Non-pigmented ciliary epithelial cell (primary cell): Measurements from ENCODE around the gene ANOS1.
"Not testable (repeated sequence)": the region's sequence is repeated elsewhere in the genome, so short reads cannot be mapped to it uniquely, and the experiment has no call there.

ENCODE experiments used
- DNase-seq: peaks from one replicate; pipeline ENCODE4 v3.0.0-alpha.2; 2010; ENCODE audit warnings: low read depth

The ANOS1 gene

GRCh38 chrX:8731559-8732395 is at the start of gene ANOS1:
Gene ANOS1, minus strand, starts transcription at chrX:8732137. Its CDS starts 101 bp downstream, at chrX:8732036.
- no peak for DNase-seq

- DNase-seq = no peak
Measured at GRCh38 chrX:8773117-8773516, 41.2 kb upstream of the ANOS1 start.

- DNase-seq = no peak
Measured at GRCh38 chrX:8760021-8760420, 28.1 kb upstream of the ANOS1 start.

- not testable (repeated sequence) for DNase-seq
Measured at GRCh38 chrX:8758706-8759105, 26.8 kb upstream of the ANOS1 start.

- DNase-seq = peak; percentile 46
Measured at GRCh38 chrX:8757609-8758389, 25.9 kb upstream of the ANOS1 start.

- DNase-seq = no peak
Measured at GRCh38 chrX:8755813-8756212, 23.9 kb upstream of the ANOS1 start.

GRCh38 chrX:8755116-8755515 is 23.2 kb upstream of the ANOS1 start:
- no peak for DNase-seq

- DNase-seq = no peak
Measured at GRCh38 chrX:8749697-8750096, 17.8 kb upstream of the ANOS1 start.

- no peak for DNase-seq
Measured at GRCh38 chrX:8748855-8749254, 16.9 kb upstream of the ANOS1 start.

- no peak for DNase-seq
Measured at GRCh38 chrX:8743126-8743732, 11.3 kb upstream of the ANOS1 start.

GRCh38 chrX:8741981-8742380 is 10.0 kb upstream of the ANOS1 start:
- no peak for DNase-seq

GRCh38 chrX:8738588-8739189 is 6.8 kb upstream of the ANOS1 start:
- no peak for DNase-seq

GRCh38 chrX:8737883-8738282 is 5.9 kb upstream of the ANOS1 start:
- DNase-seq = no peak

- DNase-seq = no peak
Measured at GRCh38 chrX:8730812-8731558, 952 bp downstream of the ANOS1 start.

GRCh38 chrX:8729811-8730210 is 2.1 kb downstream of the ANOS1 start:
- no peak for DNase-seq

- DNase-seq = no peak
Measured at GRCh38 chrX:8728932-8729535, 2.9 kb downstream of the ANOS1 start.

- no peak for DNase-seq
Measured at GRCh38 chrX:8726031-8726652, 5.8 kb downstream of the ANOS1 start.

- DNase-seq = no peak
Measured at GRCh38 chrX:8724300-8724699, 7.6 kb downstream of the ANOS1 start.

GRCh38 chrX:8721536-8721935 is 10.4 kb downstream of the ANOS1 start:
- no peak for DNase-seq

- DNase-seq = no peak
Measured at GRCh38 chrX:8720136-8720535, 11.8 kb downstream of the ANOS1 start.

- DNase-seq = no peak
Measured at GRCh38 chrX:8717354-8717753, 14.6 kb downstream of the ANOS1 start.
